Ishikawa (cell line): Measurements from ENCODE around the gene MYDGF.

ENCODE experiments used
- CREB1 ChIP-seq: IDR thresholded peaks from 2 replicates; pipeline ENCODE4 v1.6.1; 2012; ENCODE audit warnings: low read depth
- EGR1 ChIP-seq: IDR thresholded peaks from 2 replicates; pipeline ENCODE4 v1.6.1; 2012
- EP300 ChIP-seq: IDR thresholded peaks from 2 replicates; pipeline ENCODE4 v1.6.1; 2012; ENCODE audit warnings: borderline replicate concordance
- FOXM1 ChIP-seq: IDR thresholded peaks from 2 replicates; pipeline ENCODE4 v1.6.1; 2012; ENCODE audit warnings: low read depth, borderline replicate concordance
- RAD21 ChIP-seq: IDR thresholded peaks from 2 replicates; pipeline ENCODE4 v1.6.1; 2012; ENCODE audit warnings: low read depth
- TCF12 ChIP-seq: IDR thresholded peaks from 2 replicates; pipeline ENCODE4 v1.6.1; 2012; ENCODE audit warnings: low read depth

Gene MYDGF

GRCh38 chr19:4613254-4613751 lies 56.8 kb downstream of the MYDGF start:
- TF ChIP-seq RAD21 (no peak), EGR1 (no peak), CREB1 (no peak), EP300 (no peak), FOXM1 (no peak), TCF12 (no peak)

DNA sequence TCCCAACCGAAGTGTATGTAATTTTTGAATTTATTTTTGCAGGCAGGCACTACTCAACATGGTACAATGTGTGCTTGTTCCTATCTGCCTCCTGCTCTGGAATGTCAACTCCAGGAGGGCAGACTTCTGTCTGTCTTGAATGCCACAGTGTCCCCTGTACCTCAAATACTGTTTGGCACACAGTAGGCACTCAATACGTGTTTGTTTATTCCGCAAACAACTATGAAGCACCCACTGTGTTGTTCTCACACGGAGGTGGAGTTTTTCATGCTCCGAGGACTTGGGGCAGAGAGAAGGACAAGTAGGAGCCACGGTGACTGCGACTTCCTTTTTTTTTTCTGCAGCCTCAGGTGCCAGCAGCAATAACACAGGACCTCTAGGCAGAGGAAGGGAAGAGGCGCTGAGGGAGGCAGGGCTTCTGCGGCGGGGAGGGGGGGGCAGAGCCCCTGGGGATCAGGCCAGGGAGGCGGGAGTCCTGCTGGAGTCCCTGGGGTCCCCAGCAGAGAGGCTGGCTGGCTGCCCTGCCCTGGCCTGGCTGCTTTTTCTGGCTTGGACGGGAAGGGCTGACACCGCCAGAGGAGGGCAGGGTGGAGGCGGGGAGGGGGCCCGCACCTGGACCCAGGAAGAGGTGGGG lies 60.1 kb downstream of the MYDGF start:
- no peak for TF ChIP-seq RAD21
- TF ChIP-seq FOXM1, result no peak
